ENCODE measurements around the gene PGAM5. TPM values are rescaled to one million over a fixed set of nuclear protein-coding genes. Genes with fewer than 3 reads are reported as not detected.

The PGAM5 gene
- total and polyA plus RNA-seq, 10 of the 15 experiments (the other 5 are each of a cell fraction or from before 2014, with no cell fraction given), result 8.2 to 90.9 (median 45.3) TPM

DNA sequence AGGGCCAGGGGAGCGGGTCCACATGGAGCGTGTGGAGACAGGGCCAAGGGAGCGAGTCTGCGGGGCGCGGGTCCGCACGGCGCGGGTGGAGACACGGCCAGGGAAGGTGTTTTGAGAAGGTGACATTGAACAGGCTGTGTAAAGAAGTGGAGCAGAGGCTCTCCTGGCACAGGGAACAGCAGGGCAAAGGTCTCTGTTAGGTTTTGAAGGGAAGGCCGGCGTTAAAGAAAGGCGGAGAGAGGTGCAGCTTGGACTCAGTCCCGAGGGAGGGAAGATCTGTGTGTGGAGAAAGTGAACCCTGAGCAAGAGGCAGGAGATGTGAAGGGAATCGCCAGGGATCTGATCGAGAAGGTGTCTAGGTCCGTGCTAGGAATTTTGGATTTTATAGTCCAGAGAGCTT, 21.4 kb upstream of the PGAM5 start:
- Histone ChIP-seq H3K36me3 (ENCODE audit: control insufficient read depth in 2 of 2, insufficient read depth in 2 of 2, low read length in 1 of 2) (peaks cover 0 to 3% of the 10 kb centered on the region in 2 experiments; a peak in 2 of 4 replicates), H3K9ac (ENCODE audit: control insufficient read depth, insufficient read depth, low read length) (no peak overlapping the region), H3K9me3 (replicated peaks; ENCODE audit: control insufficient read depth, insufficient read depth, low read length) (peaks cover 5% of the 10 kb centered on the region; the same call in 2 of the 3 replicates), H4K20me1 (ENCODE audit: control insufficient read depth, insufficient read depth) (no peaks in the 10 kb centered on the region), H3K27ac (ENCODE audit: control insufficient read depth, insufficient read depth) (no peak overlapping the region), H3K4me3 (no peak overlapping the region), H3K27me3 (replicated peaks in 1 of 2; ENCODE audit: control insufficient read depth in 2 of 2, insufficient read depth in 2 of 2, low read length in 1 of 2) (no peaks in the 10 kb centered on the region), H3K4me1 (ENCODE audit: control insufficient read depth, insufficient read depth, low read length) (peaks cover 5% of the 10 kb centered on the region), H3K4me2 (ENCODE audit: control insufficient read depth, insufficient read depth) (peak overlapping the region; percentile 22; the same call in 1 of the 2 replicates), H3K79me2 (ENCODE audit: control insufficient read depth, insufficient read depth, low read length) (peaks cover 35% of the 10 kb centered on the region), H2AFZ (ENCODE audit: control insufficient read depth, low read depth, low read length) (no peak overlapping the region)
- ChIA-PET SMC1A (ENCODE audit: uncharacterized antibody, unreplicated experiment) (no interaction called here), RAD21 (ENCODE audit: unreplicated experiment) (no interaction called here), CTCF (no interaction called here), POLR2A (interaction anchor here (0.6 kb wide), 1 partner anchor 20 kb away, joined by 7 read pairs; no protein-coding TSS in a partner anchor)
- DNase-seq (ENCODE audit: low read depth, low spot score) (no peak), FAIRE-seq (no peak), ATAC-seq (no peak)
- 98% methylated on average over 18 of the region's 18 CpGs for WGBS (ENCODE audit: insufficient coverage, insufficient replicate concordance, low lambda C conversion rate, missing lambda C conversion rate)
- no TSS peak for BruUV-seq (replicated peaks)
- intact Hi-C loops (cut with micrococcal nuclease; ENCODE audit: unreplicated experiment), result no loop called here
- TF ChIP-seq SMC3 (IDR thresholded peaks at IDR 0.05; ENCODE audit: borderline replicate concordance, low read length) (no peak), NR2C1 (IDR thresholded peaks at IDR 0.05) (no peak), POLR2AphosphoS5 (IDR thresholded peaks at IDR 0.05; ENCODE audit: low read length) (no peak), BACH1 (IDR thresholded peaks at IDR 0.05; ENCODE audit: borderline replicate concordance) (no peak), RELA (IDR thresholded peaks at IDR 0.05; ENCODE audit: borderline replicate concordance, partially characterized antibody) (no peak), EZH2 (IDR thresholded peaks at IDR 0.05; ENCODE audit: borderline replicate concordance, control insufficient read depth, low read depth, low read length) (no peak), GABPA (IDR thresholded peaks at IDR 0.05; ENCODE audit: low read depth) (no peak), IKZF1 (conservative IDR thresholded peaks at IDR 0.05) (no peak)
- TF ChIP-seq, protein P1, sequence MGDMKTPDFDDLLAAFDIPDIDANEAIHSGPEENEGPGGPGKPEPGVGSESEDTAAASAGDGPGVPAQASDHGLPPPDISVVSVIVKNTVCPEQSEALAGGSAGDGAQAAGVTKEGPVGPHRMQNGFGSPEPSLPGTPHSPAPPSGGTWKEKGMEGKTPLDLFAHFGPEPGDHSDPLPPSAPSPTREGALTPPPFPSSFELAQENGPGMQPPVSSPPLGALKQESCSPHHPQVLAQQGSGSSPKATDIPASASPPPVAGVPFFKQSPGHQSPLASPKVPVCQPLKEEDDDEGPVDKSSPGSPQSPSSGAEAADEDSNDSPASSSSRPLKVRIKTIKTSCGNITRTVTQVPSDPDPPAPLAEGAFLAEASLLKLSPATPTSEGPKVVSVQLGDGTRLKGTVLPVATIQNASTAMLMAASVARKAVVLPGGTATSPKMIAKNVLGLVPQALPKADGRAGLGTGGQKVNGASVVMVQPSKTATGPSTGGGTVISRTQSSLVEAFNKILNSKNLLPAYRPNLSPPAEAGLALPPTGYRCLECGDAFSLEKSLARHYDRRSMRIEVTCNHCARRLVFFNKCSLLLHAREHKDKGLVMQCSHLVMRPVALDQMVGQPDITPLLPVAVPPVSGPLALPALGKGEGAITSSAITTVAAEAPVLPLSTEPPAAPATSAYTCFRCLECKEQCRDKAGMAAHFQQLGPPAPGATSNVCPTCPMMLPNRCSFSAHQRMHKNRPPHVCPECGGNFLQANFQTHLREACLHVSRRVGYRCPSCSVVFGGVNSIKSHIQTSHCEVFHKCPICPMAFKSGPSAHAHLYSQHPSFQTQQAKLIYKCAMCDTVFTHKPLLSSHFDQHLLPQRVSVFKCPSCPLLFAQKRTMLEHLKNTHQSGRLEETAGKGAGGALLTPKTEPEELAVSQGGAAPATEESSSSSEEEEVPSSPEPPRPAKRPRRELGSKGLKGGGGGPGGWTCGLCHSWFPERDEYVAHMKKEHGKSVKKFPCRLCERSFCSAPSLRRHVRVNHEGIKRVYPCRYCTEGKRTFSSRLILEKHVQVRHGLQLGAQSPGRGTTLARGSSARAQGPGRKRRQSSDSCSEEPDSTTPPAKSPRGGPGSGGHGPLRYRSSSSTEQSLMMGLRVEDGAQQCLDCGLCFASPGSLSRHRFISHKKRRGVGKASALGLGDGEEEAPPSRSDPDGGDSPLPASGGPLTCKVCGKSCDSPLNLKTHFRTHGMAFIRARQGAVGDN (IDR thresholded peaks at IDR 0.05), result no peak
- TF ChIP-seq, protein P2, sequence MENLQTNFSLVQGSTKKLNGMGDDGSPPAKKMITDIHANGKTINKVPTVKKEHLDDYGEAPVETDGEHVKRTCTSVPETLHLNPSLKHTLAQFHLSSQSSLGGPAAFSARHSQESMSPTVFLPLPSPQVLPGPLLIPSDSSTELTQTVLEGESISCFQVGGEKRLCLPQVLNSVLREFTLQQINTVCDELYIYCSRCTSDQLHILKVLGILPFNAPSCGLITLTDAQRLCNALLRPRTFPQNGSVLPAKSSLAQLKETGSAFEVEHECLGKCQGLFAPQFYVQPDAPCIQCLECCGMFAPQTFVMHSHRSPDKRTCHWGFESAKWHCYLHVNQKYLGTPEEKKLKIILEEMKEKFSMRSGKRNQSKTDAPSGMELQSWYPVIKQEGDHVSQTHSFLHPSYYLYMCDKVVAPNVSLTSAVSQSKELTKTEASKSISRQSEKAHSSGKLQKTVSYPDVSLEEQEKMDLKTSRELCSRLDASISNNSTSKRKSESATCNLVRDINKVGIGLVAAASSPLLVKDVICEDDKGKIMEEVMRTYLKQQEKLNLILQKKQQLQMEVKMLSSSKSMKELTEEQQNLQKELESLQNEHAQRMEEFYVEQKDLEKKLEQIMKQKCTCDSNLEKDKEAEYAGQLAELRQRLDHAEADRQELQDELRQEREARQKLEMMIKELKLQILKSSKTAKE (IDR thresholded peaks at IDR 0.05; ENCODE audit: low read depth, poor library complexity, severe bottlenecking), result no peak
- TF ChIP-seq, protein P3, sequence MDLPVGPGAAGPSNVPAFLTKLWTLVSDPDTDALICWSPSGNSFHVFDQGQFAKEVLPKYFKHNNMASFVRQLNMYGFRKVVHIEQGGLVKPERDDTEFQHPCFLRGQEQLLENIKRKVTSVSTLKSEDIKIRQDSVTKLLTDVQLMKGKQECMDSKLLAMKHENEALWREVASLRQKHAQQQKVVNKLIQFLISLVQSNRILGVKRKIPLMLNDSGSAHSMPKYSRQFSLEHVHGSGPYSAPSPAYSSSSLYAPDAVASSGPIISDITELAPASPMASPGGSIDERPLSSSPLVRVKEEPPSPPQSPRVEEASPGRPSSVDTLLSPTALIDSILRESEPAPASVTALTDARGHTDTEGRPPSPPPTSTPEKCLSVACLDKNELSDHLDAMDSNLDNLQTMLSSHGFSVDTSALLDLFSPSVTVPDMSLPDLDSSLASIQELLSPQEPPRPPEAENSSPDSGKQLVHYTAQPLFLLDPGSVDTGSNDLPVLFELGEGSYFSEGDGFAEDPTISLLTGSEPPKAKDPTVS (IDR thresholded peaks at IDR 0.05; ENCODE audit: low read depth, low read length), result no peak
- in situ Hi-C loops (cut with MboI), result no loop called here

All from GM12878 (cell line).